H1 (cell line): ENCODE measurements around the gene ALDH1A2. TPM values are rescaled to one million over a fixed set of nuclear protein-coding genes. Genes with fewer than 3 reads are reported as not detected.

Source experiments
- CTCF ChIA-PET: fragments of 300-600 bp; sonication (Branson Sonifier 250); formaldehyde crosslinking; loops from one replicate; lab custom pipeline; 2021; ENCODE audit not compliant: partially characterized antibody; lab: Charles Lee
- POLR2A ChIA-PET: fragments of 300-600 bp; sonication (Branson Sonifier 250); formaldehyde crosslinking; loops from one replicate; lab custom pipeline; 2021; ENCODE audit warnings: inconsistent platforms; ENCODE audit not compliant: partially characterized antibody; lab: Charles Lee
- DNase-seq, 2 experiments: peaks; one replicate each; pipeline versions ENCODE4 v3.0.0 to v3.0.0-alpha.2; 2010 to 2022; ENCODE audit warnings: low spot score in 2 of 2, low read depth in 1 of 2, mixed read lengths in 1 of 2
- FAIRE-seq: peaks from 2 replicates; lab custom pipeline; 2011; peaks lifted over from hg19 to GRCh38; lab: Jason Lieb, UNC
- H2AFZ ChIP-seq: 2 replicates; pipeline ENCODE4 v1.8.1; 2012; ENCODE audit warnings: low read length, inconsistent platforms
- H2AK5ac ChIP-seq: 2 replicates; pipeline ENCODE4 v1.6.1; 2013; ENCODE audit warnings: low read depth, low read length
- H2BK120ac ChIP-seq: replicated peaks from 2 replicates; pipeline ENCODE3; 2013; ENCODE audit warnings: low read depth, low read length, inconsistent platforms
- H2BK12ac ChIP-seq: 2 replicates; pipeline ENCODE4 v1.6.1; 2013; ENCODE audit warnings: low read depth, low read length
- H2BK15ac ChIP-seq: 2 replicates; pipeline ENCODE4 v1.6.1; 2013; ENCODE audit warnings: low read length
- H2BK20ac ChIP-seq: 2 replicates; pipeline ENCODE4 v1.6.1; 2013; ENCODE audit warnings: low read length
- H2BK5ac ChIP-seq: 2 replicates; pipeline ENCODE4 v1.6.1; 2013; ENCODE audit warnings: low read depth, low read length
- H3K14ac ChIP-seq: 2 replicates; pipeline ENCODE4 v1.6.1; 2013; ENCODE audit warnings: inconsistent platforms; ENCODE audit not compliant: insufficient read length
- H3K18ac ChIP-seq: 2 replicates; pipeline ENCODE4 v1.6.1; 2013; ENCODE audit warnings: low read length; ENCODE audit errors: extremely low read depth
- H3K23ac ChIP-seq: 2 replicates; pipeline ENCODE4 v1.6.1; 2013; ENCODE audit warnings: inconsistent platforms; ENCODE audit not compliant: insufficient read length
- H3K23me2 ChIP-seq: 2 replicates; pipeline ENCODE4 v1.6.1; 2013; ENCODE audit warnings: low read depth, low read length
- H3K27ac ChIP-seq: 2 replicates; pipeline ENCODE4 v1.6.1; 2011; ENCODE audit warnings: low read depth, low read length, inconsistent platforms
- H3K27me3 ChIP-seq, 4 experiments: replicated peaks in 1 of 4; 1 replicate in 1 of 4; 2 replicates in 3 of 4; pipeline versions ENCODE4 v1.6.1 to v1.8.1; 2011 to 2013; ENCODE audit warnings: low read length in 3 of 4, mild to moderate bottlenecking in 3 of 4, inconsistent platforms in 2 of 4, mixed read lengths in 2 of 4, moderate library complexity in 1 of 4; ENCODE audit not compliant: control insufficient read depth in 3 of 4, insufficient read depth in 3 of 4; ENCODE audit errors: extremely low read depth in 1 of 4
- H3K36me3 ChIP-seq, 4 experiments: 2 replicates each; pipeline versions ENCODE4 v1.6.1 to v1.8.1; 2011 to 2013; ENCODE audit warnings: mild to moderate bottlenecking in 4 of 4, low read length in 3 of 4, moderate library complexity in 2 of 4, control low read depth in 1 of 4, inconsistent platforms in 1 of 4; ENCODE audit not compliant: insufficient read depth in 4 of 4, control insufficient read depth in 2 of 4
- H3K4ac ChIP-seq: replicated peaks from 2 replicates; pipeline ENCODE3; 2013; ENCODE audit warnings: low read length, low read depth, mixed read lengths, inconsistent platforms; ENCODE audit not compliant: insufficient read length
- H3K4me1 ChIP-seq, 4 experiments: replicated peaks in 1 of 4; 1 replicate in 1 of 4; 2 replicates in 3 of 4; pipeline versions ENCODE4 v1.6.1 to v1.8.1; 2011 to 2013; ENCODE audit warnings: low read length in 3 of 4, inconsistent platforms in 2 of 4, mixed read lengths in 1 of 4; ENCODE audit not compliant: insufficient read depth in 4 of 4, control insufficient read depth in 3 of 4
- H3K4me2 ChIP-seq, 2 experiments: 2 replicates each; pipeline versions ENCODE4 v1.6.1 to v1.8.1; 2011 to 2013; ENCODE audit warnings: low read depth in 2 of 2, low read length in 2 of 2, control low read depth in 1 of 2, inconsistent platforms in 1 of 2, mild to moderate bottlenecking in 1 of 2; ENCODE audit not compliant: insufficient read depth in 1 of 2
- H3K4me3 ChIP-seq, 4 experiments: fragments of 200-600, 300-600 bp in 1 of 4; sonication (generic), shearing (Covaris generic), sonication (Bioruptor Twin) in 1 of 4; 2 replicates each; pipeline versions ENCODE4 v1.5.1 to v1.8.1; 2011 to 2016; ENCODE audit warnings: low read length in 4 of 4, low read depth in 3 of 4, control low read depth in 2 of 4, inconsistent platforms in 2 of 4, mild to moderate bottlenecking in 2 of 4, mixed read lengths in 1 of 4, moderate library complexity in 1 of 4; ENCODE audit not compliant: insufficient read depth in 2 of 4; ENCODE audit errors: extremely low read depth in 1 of 4
- H3K56ac ChIP-seq: replicated peaks from 2 replicates; pipeline ENCODE3; 2013; ENCODE audit warnings: low read depth, mild to moderate bottlenecking, mixed read lengths, low read length, inconsistent platforms; ENCODE audit not compliant: insufficient read length
- H3K79me1 ChIP-seq: 2 replicates; pipeline ENCODE4 v1.6.1; 2013; ENCODE audit warnings: low read depth, low read length, control low read depth
- H3K79me2 ChIP-seq, 2 experiments: 2 replicates each; pipeline versions ENCODE4 v1.6.1 to v1.8.1; 2012 to 2013; ENCODE audit warnings: low read length in 2 of 2, mild to moderate bottlenecking in 2 of 2, inconsistent platforms in 1 of 2; ENCODE audit not compliant: insufficient read depth in 2 of 2, control insufficient read depth in 1 of 2
- H3K9ac ChIP-seq, 4 experiments: replicated peaks in 1 of 4; 1 replicate in 1 of 4; 2 replicates in 3 of 4; pipeline versions ENCODE4 v1.6.1 to v1.8.1; 2011 to 2013; ENCODE audit warnings: low read depth in 3 of 4, low read length in 3 of 4, control low read depth in 2 of 4, mild to moderate bottlenecking in 2 of 4, moderate library complexity in 2 of 4, inconsistent platforms in 1 of 4; ENCODE audit errors: extremely low read depth in 1 of 4
- H3K9me3 ChIP-seq, 2 experiments: 2 replicates each; pipeline versions ENCODE4 v1.6.1 to v1.8.1; 2012 to 2013; ENCODE audit warnings: mild to moderate bottlenecking in 2 of 2, moderate library complexity in 2 of 2, control low read depth in 1 of 2, inconsistent platforms in 1 of 2, low read depth in 1 of 2, low read length in 1 of 2, mixed read lengths in 1 of 2; ENCODE audit not compliant: insufficient read depth in 2 of 2
- H4K20me1 ChIP-seq, 2 experiments: replicated peaks in 1 of 2; 2 replicates each; pipeline versions ENCODE3 to v1.8.1; 2011 to 2013; ENCODE audit warnings: inconsistent platforms in 2 of 2, low read length in 2 of 2, mild to moderate bottlenecking in 1 of 2; ENCODE audit not compliant: insufficient read depth in 2 of 2, control insufficient read depth in 1 of 2
- H4K5ac ChIP-seq: 2 replicates; pipeline ENCODE4 v1.6.1; 2013; ENCODE audit warnings: low read length, low read depth, mixed read lengths, inconsistent platforms; ENCODE audit not compliant: insufficient read length
- H4K8ac ChIP-seq: 2 replicates; pipeline ENCODE4 v1.8.0; 2013; ENCODE audit warnings: mild to moderate bottlenecking, moderate library complexity, low read length, inconsistent platforms; ENCODE audit not compliant: insufficient read depth; ENCODE audit errors: extremely low read depth
- H4K91ac ChIP-seq: replicated peaks from 2 replicates; pipeline ENCODE3; 2013; ENCODE audit warnings: low read length, mixed read lengths, inconsistent platforms; ENCODE audit not compliant: insufficient read length
- CEBPB ChIP-seq: IDR thresholded peaks from 2 replicates; pipeline ENCODE4 v1.6.1; 2012; ENCODE audit warnings: low read depth, low read length
- CHD1 ChIP-seq: IDR thresholded peaks from 2 replicates; pipeline ENCODE4 v1.6.1; 2012; ENCODE audit warnings: low read depth, low read length, improper control_type of control experiment
- CHD2 ChIP-seq: IDR thresholded peaks from 2 replicates; pipeline ENCODE4 v1.6.1; 2012; ENCODE audit warnings: low read length, improper control_type of control experiment
- CTBP2 ChIP-seq: IDR thresholded peaks from 2 replicates; pipeline ENCODE4 v1.7.0; 2011; ENCODE audit warnings: borderline replicate concordance, mild to moderate bottlenecking, moderate library complexity, mixed read lengths, low read length; ENCODE audit not compliant: insufficient read depth, insufficient read length
- EP300 ChIP-seq, 2 experiments: IDR thresholded peaks; 1 replicate in 1 of 2; 2 replicates in 1 of 2; pipeline ENCODE4 v1.6.1; 2011 to 2012; ENCODE audit warnings: low read depth in 2 of 2, low read length in 2 of 2, mild to moderate bottlenecking in 2 of 2, borderline replicate concordance in 1 of 2, inconsistent platforms in 1 of 2, moderate library complexity in 1 of 2
- RAD21 ChIP-seq, 2 experiments: IDR thresholded peaks in 1 of 2; conservative IDR thresholded peaks in 1 of 2; 2 replicates each; pipeline ENCODE4 v1.6.1; 2011; ENCODE audit warnings: low read depth in 2 of 2, low read length in 2 of 2, improper control_type of control experiment in 1 of 2, inconsistent platforms in 1 of 2, mild to moderate bottlenecking in 1 of 2, moderate library complexity in 1 of 2
- SRF ChIP-seq: IDR thresholded peaks from 2 replicates; pipeline ENCODE4 v1.6.1; 2011; ENCODE audit warnings: mild to moderate bottlenecking, low read depth, low read length, moderate library complexity
- YY1 ChIP-seq: IDR thresholded peaks from 2 replicates; pipeline ENCODE4 v1.6.1; 2011; ENCODE audit warnings: low read depth, mild to moderate bottlenecking, low read length
- WGBS, 2 experiments: shearing (Covaris generic) in 1 of 2; methylation state at CpG; one replicate each; pipeline versions ENCODE4 v1.1.6 to v1.1.7; 2013 to 2015; ENCODE audit warnings: low lambda C conversion rate in 2 of 2, mixed read lengths in 2 of 2, inconsistent platforms in 1 of 2, low coverage in 1 of 2, missing lambda C conversion rate in 1 of 2; ENCODE audit not compliant: insufficient replicate concordance in 2 of 2, insufficient coverage in 1 of 2, insufficient read length in 1 of 2; ENCODE audit errors: extremely low coverage in 1 of 2, missing lambda C conversion rate in 1 of 2; 5-methylcytosine and 5-hydroxymethylcytosine counted together
- polyA plus RNA-seq, 7 experiments: library from polyadenylated mRNA; depleted of rRNA in 3 of 7; stranded (reverse) in 5 of 7; unstranded in 2 of 7; fragments of >200 nt in 5 of 7; fragments of 200-250 nt in 2 of 7; gene quantifications; 1 replicate in 5 of 7; 2 replicates in 1 of 7; 4 replicates in 1 of 7; pipeline versions ENCODE4 v1.2.1 to v1.2.3, GENCODE V29; 2011 to 2013; ENCODE audit warnings: missing spikeins in 2 of 7, mixed read lengths in 2 of 7
- total RNA-seq: library from RNA; stranded (reverse); fragmentation: NEBNext Ultra II Directional; extraction: Animal tissue kit (Norgen Biotek cat#: 25700); gene quantifications from 2 replicates; pipeline ENCODE4 v1.2.1, GENCODE V29; 2021

The ALDH1A2 gene
- total and polyA plus RNA-seq, 2 of the 8 experiments (the other 6 are each of a cell fraction or from before 2014, with no cell fraction given), result 0.06 to 0.24 TPM

GRCh38 chr15:58014040-58014439 lies 51.5 kb downstream of the ALDH1A2 start:
- FAIRE-seq, result no peak
- no peak overlapping the region for H2BK20ac ChIP-seq
- POLR2A ChIA-PET, result no interaction called here

More at GRCh38 chr15:58014040-58014439, 51.5 kb downstream of the ALDH1A2 start:
- no peak for TF ChIP-seq CHD2
- no peak for TF ChIP-seq YY1
- no peak for TF ChIP-seq SRF
- no peak for TF ChIP-seq EP300 (IDR thresholded peaks at IDR 0.05; ENCODE audit: borderline replicate concordance in 1 of 2, low read depth in 2 of 2, low read length in 2 of 2)
- TF ChIP-seq CHD1, result no peak
- no peak for TF ChIP-seq CTBP2
- no peak for TF ChIP-seq CEBPB
- no peak for TF ChIP-seq RAD21 (IDR thresholded peaks at IDR 0.05 in 1 of 2, conservative IDR thresholded peaks at IDR 0.05 in 1 of 2; ENCODE audit: low read depth in 2 of 2, low read length in 2 of 2)
- no peaks in the 10 kb centered on the region for H4K20me1 ChIP-seq
- no peak overlapping the region for H4K5ac ChIP-seq
- H3K4me3 ChIP-seq, result no peak overlapping the region
- CTCF ChIA-PET, result interaction anchor here (1.3 kb wide), 1 partner anchor 61 kb away, joined by 3 read pairs; no protein-coding TSS in a partner anchor
- no peak overlapping the region for H3K4ac ChIP-seq
- no peak overlapping the region for H3K4me2 ChIP-seq
- no peak overlapping the region for H3K56ac ChIP-seq
- H3K9me3 ChIP-seq, result no peaks in the 10 kb centered on the region
- H3K14ac ChIP-seq, result no peak overlapping the region
- H3K27me3 ChIP-seq, result no peaks in the 10 kb centered on the region
- no peak overlapping the region for H3K23ac ChIP-seq
- H2AK5ac ChIP-seq, result no peak overlapping the region
- H2AFZ ChIP-seq, result no peak overlapping the region
- no peaks in the 10 kb centered on the region for H3K79me2 ChIP-seq
- H3K18ac ChIP-seq, result no peak overlapping the region
- H3K27ac ChIP-seq, result no peak overlapping the region
- H2BK120ac ChIP-seq, result no peak overlapping the region
- H3K9ac ChIP-seq, result no peak overlapping the region
- H3K23me2 ChIP-seq, result no peaks in the 10 kb centered on the region
- no peak overlapping the region for H2BK15ac ChIP-seq
- no peak overlapping the region for H2BK5ac ChIP-seq
- no peaks in the 10 kb centered on the region for H3K79me1 ChIP-seq
- H4K91ac ChIP-seq, result no peak overlapping the region
- H2BK12ac ChIP-seq, result no peak overlapping the region
- no peak overlapping the region for H4K8ac ChIP-seq
- no peak for DNase-seq
- H3K4me1 ChIP-seq, result no peaks in the 10 kb centered on the region
- WGBS, 2 experiments, result 88% methylated on average over 4 of the region's 4 CpGs; no CpG with 5 or more reads in 1 of the 2 experiments
- H3K36me3 ChIP-seq, result no peaks in the 10 kb centered on the region
